Activated CD4-positive, CD25-positive, alpha-beta regulatory T cell treated with anti-CD3 and anti-CD28 coated beads, Interleukin-2, amount 50 U/mL, for 24 hours (primary cell): Measurements from ENCODE around the gene DHRS4L2.
"Not testable (repeated sequence)": the region's sequence is repeated elsewhere in the genome, so short reads cannot be mapped to it uniquely, and the experiment has no call there.

ENCODE experiments used
- ATAC-seq, 2 donors: fragments of 150-1000 bp; cut with Tn5 transposase; one replicate each; pipeline ENCODE4 v1.10.0; 2021; ENCODE audit warnings: mild to moderate bottlenecking in 1 of 2, moderate library complexity in 1 of 2

DHRS4L2 gene

DNA sequence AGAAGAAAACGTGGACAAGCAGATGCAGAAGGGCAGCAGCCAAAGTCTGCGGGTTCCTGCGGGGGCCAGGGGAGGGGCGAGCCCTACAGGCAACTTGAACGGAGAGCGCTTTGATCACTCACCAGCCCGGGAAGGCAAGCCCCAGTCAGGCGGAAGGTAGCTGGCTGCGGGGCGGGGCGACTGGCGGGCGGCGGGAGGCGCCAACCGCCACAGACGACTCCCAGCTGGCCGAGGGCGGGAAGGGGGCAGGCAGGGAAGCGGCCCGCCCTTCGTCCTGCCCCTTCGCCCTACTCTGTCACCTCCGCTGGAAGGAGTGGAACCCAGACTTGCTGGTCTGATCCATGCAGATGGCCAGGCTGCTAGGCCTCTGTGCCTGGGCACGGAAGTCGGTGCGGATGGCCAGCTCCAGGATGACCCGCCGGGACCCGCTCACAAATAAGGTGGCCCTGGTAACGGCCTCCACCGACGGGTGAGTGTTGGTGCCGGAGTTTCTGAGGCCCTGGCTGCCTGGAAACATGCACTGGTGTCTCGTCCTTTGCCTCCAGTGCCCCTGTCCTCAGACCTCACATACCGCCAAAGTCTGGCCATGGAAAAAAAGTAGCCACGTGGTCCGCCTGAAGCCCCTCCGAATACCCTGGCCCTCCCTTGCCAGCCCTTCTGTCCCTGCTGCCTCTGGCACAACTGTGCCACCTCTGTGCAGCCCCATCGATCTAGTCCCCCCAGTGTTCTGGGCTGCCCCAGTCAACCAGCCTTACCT, at the start of gene DHRS4L2:
Gene DHRS4L2, plus strand, starts transcription at position 323 of the 757 bp plus-strand sequence. Its CDS starts 19 bp downstream, at position 342.
- peak; percentile 98 for ATAC-seq

DNA sequence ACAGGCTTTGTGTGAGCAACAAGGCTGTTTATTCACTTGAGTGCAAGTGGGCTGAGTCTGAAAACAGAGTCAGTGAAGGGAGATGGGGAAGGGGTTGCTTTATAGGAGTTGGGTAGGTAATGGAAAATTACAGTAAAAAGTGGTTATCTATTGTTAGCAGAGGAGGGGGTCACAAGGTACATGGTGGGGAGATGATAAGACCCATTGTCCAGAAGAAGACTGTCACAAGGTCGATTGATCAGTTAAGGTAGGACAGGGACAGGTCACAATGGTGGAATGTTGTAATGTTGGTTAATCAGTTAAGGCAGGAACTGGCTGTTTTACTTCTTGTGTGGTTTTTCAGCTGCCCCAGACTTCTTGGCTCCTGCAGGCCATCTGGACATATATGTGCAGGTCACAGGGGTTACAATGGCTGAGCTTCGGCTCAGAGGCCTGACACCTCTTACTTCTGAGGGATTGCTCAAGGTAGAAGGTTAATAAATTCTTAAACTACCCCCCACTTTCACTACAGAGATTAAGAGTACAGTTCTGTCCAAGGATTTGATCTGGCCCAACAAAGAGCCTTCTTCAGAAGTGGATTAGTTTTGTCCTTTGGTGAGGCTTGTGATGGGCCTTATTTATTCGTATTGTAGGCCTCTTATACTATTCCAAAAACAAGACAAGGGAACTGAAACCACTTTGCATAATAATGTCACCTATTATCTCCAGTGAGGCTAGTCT, 49.0 kb upstream of the DHRS4L2 start:
- no peak for ATAC-seq

DNA sequence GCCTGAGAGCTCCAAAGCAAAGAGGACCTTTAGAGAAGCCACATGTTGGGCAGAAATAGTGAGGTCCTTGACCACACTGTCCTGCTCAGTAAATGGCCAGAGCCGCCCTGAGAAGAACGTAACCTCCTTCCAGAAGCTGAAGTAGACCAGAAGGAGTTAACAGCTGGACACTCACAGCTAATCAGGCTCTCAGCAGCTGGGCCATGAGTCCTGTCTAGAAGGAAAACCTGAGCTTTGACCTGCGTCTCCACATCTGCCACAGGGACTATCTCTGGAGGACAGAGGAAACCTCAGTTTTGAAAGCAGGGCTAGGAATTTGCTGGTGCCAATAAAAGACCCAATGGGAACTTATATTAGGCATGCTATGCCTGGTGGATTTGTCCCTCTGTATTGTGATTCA, 47.5 kb upstream of the DHRS4L2 start:
- no peak for ATAC-seq

DNA sequence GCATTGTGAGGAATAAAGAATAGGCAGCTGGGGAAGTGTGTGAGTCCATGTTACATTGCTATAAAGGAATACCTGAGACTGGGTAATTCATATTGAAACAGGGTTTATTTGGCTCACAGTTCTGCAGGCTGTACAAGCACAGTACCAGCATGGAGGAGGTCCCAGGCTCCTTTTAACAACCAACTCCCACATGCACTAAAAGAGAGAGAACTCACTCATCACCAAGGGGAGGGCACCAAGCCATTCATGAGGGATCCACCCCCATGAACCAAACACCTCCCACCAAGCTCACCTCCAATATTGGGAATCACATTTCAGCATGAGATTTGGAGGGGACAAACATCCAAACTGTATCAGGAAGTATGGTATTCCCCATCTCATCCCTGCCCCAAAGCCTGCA, 47.1 kb upstream of the DHRS4L2 start:
- no peak for ATAC-seq

DNA sequence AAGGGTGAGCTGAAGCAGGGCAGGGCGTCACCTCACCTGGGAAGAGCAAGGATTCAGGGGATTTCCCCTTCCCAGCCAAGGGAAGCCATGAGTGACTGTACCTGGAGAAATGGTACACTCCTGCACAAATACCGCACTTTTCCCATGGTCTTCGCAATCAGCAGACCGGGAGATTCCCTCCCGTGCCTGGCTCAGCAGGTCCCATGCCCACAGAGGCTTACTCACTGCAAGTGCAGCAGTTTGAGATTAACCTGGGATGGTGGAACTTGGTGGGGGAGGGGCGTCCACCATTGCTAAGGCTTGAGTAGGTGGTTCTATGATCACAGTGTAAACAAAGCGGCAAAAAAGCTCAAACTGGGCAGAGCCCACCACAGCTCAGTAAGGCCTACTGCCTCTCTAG, 46.1 kb upstream of the DHRS4L2 start:
- ATAC-seq = no peak

DNA sequence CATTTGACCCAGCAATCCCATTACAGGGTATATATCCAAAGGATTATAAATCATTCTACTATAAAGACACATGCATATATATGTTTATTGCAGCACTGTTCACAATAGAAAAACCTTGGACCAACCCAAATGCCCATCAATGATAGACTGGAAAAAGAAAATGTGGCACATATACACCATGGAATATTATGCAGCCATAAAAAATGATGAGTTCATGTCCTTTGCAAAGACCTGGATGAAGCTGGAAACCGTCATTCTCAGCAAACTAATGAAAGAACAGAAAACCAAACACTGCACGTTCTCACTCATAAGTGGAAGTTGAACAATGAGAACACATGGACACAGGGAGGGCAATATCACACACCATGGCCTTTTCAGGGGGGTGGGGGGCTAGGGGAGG, 39.7 kb upstream of the DHRS4L2 start:
- not testable (repeated sequence) for ATAC-seq

DNA sequence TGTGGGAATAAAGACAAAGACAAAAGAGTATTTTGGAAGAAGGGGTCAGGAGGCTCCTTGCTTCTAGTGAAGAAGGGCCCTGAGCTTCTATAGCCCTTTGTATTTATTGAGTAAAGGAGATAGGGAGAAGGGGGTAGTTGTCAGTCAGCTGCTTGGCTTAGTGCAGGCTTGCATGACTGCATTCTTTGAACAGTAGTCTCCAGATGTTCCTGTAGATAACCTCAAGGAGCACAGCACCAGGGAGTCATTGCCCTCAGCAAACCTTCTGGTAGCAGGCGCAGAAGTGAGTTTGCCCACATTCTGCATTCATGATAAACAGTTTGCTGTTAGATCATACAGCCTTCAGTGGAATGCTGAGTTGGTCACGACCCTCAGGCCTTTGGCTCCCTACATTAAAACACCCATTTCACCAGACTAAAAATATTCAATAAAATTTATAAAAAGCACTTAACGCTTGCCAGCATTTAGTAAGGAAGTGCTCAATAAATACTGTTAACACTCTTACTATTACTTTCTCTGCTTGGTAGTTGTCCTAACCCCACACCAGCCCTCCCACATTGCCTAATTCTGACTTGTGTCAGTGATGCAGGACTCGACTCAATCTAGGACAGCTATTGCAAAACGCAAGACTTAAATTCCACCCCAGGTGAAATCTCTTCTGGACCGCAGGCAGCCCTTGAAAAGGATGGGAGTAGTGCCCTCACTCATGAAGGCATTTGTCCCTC, 38.2 kb upstream of the DHRS4L2 start:
- ATAC-seq = no peak

DNA sequence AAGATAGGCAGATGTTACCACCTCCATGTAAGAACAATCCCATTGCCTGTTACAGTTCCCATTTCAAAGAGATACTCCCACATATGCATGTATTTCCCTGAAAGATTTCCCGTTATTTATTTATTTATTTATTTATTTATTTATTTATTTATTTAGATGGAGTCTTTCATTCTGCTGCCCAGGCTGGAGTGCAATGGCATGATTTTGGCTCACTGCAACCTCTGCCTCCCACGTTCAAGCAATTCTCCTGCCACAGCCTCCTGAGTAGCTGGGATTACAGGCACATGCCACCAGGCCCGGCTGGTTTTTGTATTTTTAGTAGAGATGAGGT, 37.6 kb upstream of the DHRS4L2 start:
- not testable (repeated sequence) for ATAC-seq

DNA sequence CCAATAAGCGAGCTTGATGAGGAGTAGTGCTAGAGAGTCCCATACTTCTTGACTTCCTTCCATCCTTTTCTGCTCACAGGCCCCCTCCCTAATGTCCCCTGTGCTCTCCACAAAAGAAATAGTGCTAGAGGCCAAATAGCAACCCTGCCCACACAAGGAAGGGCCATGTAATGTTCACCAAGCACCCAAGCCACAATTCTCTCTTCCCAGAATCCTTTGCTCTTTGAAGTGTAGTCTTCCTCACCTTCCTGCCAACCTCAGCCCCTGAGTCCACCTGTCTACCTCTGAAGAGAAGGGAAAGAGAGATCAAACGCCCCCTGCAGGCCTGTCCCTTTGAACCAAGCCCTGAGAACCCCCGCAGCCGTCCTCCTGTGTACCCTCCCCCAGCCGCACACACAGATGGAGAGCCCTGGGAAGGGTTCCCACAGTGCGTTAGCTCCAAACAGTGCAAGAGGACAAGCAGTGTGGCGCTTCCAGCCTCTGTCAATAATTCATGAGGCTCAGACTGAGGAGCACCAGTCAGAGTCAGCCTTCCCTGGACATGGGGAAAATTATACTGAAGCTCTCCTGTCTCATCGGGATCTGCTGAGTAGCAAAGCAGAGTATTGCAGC, 37.0 kb upstream of the DHRS4L2 start:
- no peak for ATAC-seq

DNA sequence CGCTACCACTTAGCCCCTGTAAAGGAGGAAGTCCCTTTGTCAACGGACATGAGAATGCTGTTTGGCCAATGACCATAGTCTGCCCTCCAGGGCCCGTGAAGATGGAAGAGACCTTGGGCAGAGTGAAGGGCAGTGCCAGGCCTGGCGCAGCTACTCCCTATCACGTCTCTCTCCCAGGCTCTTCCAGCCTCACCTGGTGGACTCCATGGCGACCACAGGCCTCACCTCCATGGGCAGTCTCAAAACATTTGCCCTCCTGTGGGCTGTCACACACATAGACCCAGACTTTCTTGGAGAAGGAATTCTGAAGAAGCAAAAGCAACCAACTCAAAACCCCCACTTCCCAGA, 35.6 kb upstream of the DHRS4L2 start:
- not testable (repeated sequence) for ATAC-seq

DNA sequence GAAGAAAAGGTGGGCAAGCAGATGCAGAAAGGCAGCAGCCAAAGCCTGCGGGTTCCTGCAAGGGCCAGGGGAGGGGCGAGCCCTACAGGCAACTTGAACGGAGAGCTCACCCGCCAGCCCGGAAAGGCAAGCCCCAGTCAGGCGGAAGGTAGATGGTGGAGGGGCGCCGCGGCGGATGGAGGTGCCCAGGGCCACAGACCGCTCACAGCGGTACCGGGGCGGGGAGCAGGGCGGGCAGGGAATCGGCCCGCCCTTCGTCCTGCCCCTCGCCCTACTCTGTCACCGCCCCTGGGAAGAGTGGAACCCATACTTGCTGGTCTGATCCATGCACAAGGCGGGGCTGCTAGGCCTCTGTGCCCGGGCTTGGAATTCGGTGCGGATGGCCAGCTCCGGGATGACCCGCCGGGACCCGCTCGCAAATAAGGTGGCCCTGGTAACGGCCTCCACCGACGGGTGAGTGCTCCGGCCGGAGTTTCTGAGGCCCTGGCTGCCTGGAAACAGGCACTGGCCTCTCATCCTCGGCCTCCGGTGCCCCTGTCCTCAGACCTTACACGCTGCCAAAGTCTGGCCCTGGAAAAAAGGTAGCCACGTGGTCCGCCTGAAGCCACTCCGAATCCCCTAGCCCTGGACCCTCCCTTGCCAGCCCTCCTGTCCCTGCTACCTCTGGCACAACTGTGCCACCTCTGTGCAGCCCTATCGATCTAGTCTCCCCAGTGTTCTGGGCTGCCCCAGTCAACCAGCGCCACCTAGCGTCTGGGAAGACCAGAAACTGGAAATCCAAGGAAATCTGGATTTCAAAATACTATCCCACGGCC, 35.1 kb upstream of the DHRS4L2 start, which contains the start of gene DHRS4:
Gene DHRS4, plus strand, starts transcription at position 307 of the 815 bp plus-strand sequence. Its CDS starts 19 bp downstream, at position 326.
- peak; percentile 99 for ATAC-seq

DNA sequence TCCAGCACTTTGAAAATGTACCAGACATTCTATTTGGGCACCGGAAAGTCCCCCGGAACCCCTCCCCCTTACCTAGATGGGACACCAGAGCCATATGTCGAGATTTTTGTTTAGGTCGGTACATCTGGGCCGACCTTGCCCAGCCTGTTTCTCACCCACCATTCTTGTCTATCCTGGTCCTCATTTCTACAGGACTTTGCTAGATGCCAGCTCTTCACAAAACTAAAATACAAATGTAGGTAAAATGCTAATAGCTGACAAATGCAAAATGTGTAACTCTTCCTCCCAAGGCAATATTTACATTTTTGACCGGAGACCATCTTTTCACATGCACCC, 34.5 kb upstream of the DHRS4L2 start:
- peak in 1 of 2 donors; percentile 3 for ATAC-seq

DNA sequence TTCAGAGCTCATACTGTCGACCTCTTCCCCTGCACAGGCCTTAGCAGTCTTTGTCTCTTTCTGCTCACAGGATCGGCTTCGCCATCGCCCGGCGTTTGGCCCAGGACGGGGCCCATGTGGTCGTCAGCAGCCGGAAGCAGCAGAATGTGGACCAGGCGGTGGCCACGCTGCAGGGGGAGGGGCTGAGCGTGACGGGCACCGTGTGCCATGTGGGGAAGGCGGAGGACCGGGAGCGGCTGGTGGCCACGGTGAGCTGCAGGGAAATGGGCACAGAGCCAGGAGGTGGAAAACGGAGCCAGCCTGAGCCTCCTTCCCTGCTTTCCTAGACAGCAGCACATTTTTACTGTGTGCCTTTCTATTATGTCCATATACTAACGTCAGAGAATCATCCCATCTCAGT, 33.8 kb upstream of the DHRS4L2 start:
- not testable (repeated sequence) for ATAC-seq

DNA sequence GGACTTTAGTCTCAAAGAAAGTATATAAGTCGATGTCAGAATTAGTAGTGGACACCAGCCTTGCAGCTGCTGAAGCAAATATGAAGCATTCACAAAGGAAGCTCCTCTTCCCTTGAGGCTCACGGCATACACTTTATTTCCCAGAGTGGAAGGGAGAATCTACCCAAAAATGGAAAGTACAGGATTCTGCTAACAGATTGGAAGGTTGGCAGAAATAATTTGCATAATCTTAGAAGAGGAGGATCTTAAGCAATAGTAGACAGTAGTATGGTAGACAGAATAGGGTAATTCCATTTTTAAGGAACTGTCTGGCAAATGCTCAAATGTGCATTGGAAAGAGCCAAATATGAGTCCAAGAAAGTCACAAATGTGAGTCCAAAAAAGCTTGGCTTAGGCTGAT, 32.9 kb upstream of the DHRS4L2 start:
- ATAC-seq = not testable (repeated sequence)

DNA sequence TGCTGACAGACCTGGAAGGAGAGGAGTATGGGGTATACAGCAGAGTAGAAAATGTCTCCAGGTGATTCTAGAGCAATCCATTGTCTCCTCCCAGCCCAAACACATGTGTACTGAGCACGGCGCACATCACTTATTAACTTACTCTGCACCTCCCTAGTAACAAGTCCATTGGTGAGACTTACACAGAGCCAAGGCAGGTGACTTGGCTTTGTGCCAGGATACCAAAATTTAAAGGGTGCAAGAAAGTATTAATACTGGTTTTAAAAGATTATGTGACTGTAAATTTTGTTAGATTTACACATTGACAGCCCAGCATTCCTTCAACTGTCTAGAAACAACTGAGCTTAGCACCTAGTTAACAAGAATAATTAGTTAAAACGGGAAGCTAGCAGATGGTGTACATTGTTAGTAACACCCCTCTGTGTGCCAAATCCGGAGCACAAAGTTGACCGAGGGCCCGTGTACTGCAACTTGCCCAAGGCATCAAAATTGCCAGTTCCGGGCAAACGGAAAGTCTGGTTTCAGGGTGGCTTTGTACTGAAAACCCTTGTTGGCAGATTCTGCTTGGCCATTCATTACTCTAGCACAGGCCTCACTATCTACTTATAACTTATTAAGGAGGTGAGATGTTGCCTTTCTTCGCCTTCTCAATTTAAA, 30.7 kb upstream of the DHRS4L2 start:
- ATAC-seq = not testable (repeated sequence)

DNA sequence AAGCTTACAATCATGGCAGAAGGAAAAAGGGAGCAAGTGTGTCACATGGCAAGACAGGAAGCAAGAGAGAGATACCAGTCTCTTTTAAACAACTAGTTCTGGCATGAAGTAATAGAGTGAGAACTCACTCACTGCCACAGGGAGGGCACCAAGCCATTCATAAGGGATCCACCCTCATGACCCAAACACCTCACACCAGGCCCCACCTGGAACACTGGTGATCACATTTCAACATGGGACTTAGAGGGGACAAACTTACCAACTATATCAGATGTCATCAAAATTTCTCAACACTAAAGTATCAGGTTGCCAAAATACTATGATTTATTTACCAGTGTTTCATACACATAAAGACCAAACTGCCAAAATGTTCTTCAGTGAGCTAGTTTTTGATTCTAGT, 27.8 kb upstream of the DHRS4L2 start:
- ATAC-seq = not testable (repeated sequence)

DNA sequence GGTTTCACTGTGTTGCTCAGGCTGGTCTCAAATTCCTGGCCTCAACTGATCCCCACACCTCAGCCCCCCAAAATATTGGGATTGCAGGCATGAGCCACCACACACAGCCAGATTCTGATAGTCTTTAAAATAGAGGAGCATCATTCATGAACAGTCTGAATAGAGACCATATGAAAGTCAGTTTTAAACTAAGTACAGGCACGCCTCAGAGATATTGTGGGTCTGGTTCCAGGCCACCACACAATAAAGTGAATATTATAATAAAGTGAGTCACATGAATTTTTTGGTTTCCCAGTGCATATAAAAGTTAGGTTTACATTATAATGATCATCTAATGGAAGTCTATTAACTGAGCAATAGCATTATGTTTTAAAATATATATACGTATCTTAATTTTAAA, 27.0 kb upstream of the DHRS4L2 start:
- not testable (repeated sequence) for ATAC-seq

DNA sequence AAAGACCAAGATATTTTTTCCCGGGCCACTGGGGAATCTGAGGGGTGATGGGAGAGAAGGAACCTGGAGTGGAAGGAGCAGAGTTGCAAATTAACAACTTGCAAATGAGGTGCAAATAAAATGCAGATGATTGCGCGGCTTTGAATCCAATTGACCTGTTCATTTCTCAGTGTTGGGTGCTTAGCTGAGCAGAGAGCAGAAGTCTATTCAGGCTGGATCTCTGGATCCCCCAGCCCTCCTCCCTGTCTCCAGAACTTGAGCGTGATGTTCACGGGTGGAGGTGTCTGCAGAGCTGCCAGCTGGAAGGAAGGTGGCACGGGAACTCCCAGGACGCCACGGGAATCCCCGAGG, 19.6 kb upstream of the DHRS4L2 start:
- not testable (repeated sequence) for ATAC-seq

DNA sequence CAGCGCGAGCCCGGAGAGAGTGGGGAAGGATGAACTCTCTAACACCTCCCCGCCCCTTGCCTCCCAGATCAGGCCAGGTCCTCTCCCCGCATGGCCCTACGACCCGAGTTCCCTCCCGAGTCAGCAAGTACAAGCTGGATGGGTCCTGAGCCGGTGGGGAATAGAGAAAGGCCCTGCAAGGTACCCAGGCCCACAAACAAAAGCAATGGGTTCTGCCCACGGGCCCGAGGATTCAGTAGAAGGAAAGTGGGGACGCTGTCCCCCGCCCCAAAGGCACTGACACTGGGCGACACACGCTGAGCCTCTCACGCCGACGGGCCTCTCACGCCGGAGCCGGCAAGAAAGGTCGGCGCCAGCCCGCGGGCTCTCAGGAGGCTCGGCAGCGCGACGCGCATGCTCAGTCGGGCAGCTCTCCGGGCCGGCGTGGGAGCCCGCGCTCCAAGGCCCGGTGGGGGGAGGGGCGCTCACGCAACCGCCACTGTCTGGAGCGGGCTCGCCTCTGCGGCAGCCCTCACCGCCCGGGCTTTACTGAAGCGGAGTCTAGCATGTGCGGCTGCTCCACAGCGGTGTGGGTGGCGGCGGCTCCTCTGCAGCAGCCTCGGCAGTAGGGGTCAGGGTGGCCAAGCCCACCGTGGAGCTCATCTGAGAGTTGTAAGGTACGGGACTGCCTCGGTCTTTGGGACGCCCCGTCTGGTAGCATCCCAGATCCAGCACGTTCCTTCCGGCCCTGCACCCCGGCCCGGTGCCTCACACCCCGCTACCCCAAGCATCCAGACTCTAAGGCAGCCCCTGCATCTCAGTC, 19.0 kb upstream of the DHRS4L2 start:
- peak; percentile 85 to 94 for ATAC-seq

DNA sequence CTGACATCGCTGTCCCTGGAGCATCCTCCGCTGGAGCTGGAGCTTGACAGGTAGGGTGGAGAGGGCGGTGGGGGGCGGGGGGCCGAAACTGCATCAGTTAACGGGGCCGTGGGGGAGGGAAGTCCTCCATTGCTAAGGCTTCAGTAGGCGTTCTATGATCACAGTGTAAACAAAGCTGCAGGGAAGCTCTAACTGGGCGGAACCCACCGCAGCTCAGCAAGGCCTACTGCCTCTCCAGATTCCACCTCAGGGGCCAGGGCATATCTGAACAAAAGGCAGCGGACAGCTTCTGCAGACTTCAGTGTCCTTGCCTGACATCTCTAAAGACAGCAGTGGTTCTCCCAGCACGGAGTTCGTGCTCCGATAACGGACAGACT, 18.5 kb upstream of the DHRS4L2 start:
- ATAC-seq = peak in 1 of 2 donors; percentile 7

DNA sequence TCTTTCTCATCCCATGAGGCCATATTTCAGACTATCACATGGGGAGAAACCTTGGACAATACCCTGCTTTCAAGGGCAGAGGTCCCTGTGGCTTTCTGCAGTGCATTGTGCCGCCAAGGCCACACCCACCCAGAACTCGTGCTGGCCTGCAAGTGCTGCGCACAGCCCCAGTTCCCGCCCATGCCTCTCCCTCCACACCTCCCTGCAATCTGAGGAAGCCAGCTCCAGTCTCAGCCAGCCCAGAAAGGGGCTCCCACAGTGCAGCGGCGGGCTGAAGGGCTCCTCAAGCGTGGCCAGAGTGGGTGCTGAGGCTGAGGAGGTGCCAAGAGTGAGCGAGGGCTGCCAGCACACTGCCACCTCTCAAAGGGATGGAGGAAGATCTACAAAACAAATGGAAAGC, 15.6 kb upstream of the DHRS4L2 start:
- ATAC-seq = not testable (repeated sequence)
